C4-2B (cell line): ENCODE results near the gene HCFC1.

ENCODE experiments used
- CTCF ChIP-seq: fragments of 450-650 bp; conservative IDR thresholded peaks from 2 replicates; pipeline ENCODE4 v1.5.1; 2017; ENCODE audit warnings: mild to moderate bottlenecking
- ZFX ChIP-seq: fragments of 450-650 bp; IDR thresholded peaks from 2 replicates; pipeline ENCODE4 v1.6.1; 2017

- TF ChIP-seq CTCF (no peak), ZFX (no peak)
Observed at GRCh38 chrX:153974003-153974725, 2.5 kb upstream of the HCFC1 start.
